Upper lobe of left lung (tissue), 6 donors: ENCODE data around the gene FN3K. TPM values are rescaled to one million over a fixed set of nuclear protein-coding genes. Genes with fewer than 3 reads are reported as not detected.

Experiments
- ATAC-seq, 2 donors: fragments of 200-7000 bp; cut with Tn5 transposase; one replicate each; pipeline ENCODE4 v1.9.1; 2022; ENCODE audit warnings: mild to moderate bottlenecking in 2 of 2, moderate library complexity in 2 of 2; ENCODE audit not compliant: low FRiP score in 2 of 2
- DNase-seq, 2 donors: peaks; one replicate each; pipeline ENCODE4 v3.0.0-alpha.2; 2019 to 2020
- H3K27ac ChIP-seq, 4 donors: fragments of 200-600 bp; sonication (generic); one replicate each; pipeline ENCODE4 v1.5.1; 2016 to 2019
- H3K27me3 ChIP-seq, 4 donors: fragments of 200-600 bp; sonication (generic); one replicate each; pipeline ENCODE4 v1.5.1; 2017 to 2019
- H3K36me3 ChIP-seq, 4 donors: fragments of 200-600 bp; sonication (generic); one replicate each; pipeline ENCODE4 v1.5.1; 2016 to 2019
- H3K4me1 ChIP-seq, 4 donors: fragments of 200-600 bp; sonication (generic); one replicate each; pipeline ENCODE4 v1.5.1; 2018 to 2019
- H3K4me3 ChIP-seq, 4 donors: fragments of 200-600 bp; sonication (generic); one replicate each; pipeline ENCODE4 v1.5.1; 2017 to 2019; ENCODE audit warnings: mild to moderate bottlenecking in 2 of 4, moderate library complexity in 1 of 4
- H3K9me3 ChIP-seq, 4 donors: fragments of 200-600 bp; sonication (generic); one replicate each; pipeline ENCODE4 v1.5.1; 2018 to 2019
- CTCF ChIP-seq, 6 experiments: fragments of 450-650 bp in 4 of 6; fragments of 200-600 bp in 2 of 6; sonication (generic) in 2 of 6; IDR thresholded peaks; one replicate each; pipeline ENCODE4 v1.5.1; 2016 to 2019; ENCODE audit warnings: antibody characterized with exemption in 6 of 6
- EP300 ChIP-seq, 4 donors: sonication (generic); formaldehyde crosslinking; IDR thresholded peaks; one replicate each; pipeline ENCODE4 v1.5.1; 2017; ENCODE audit warnings: antibody characterized with exemption in 4 of 4, control low read depth in 2 of 4
- POLR2A ChIP-seq, 4 donors: fragments of 450-650 bp; IDR thresholded peaks; one replicate each; pipeline ENCODE4 v1.5.1; 2016 to 2017; ENCODE audit warnings: antibody characterized with exemption in 4 of 4, mild to moderate bottlenecking in 2 of 4
- POLR2AphosphoS5 ChIP-seq, 2 donors: sonication (generic); formaldehyde crosslinking; IDR thresholded peaks; one replicate each; pipeline ENCODE4 v1.5.1; 2017; ENCODE audit warnings: antibody characterized with exemption in 2 of 2
- WGBS, 2 donors: methylation state at CpG; one replicate each; pipeline ENCODE4 v1.1.5; 2017 to 2018; 5-methylcytosine and 5-hydroxymethylcytosine counted together
- total RNA-seq, 6 donors: library from RNA; depleted of rRNA in 4 of 6; stranded (reverse); fragments of >200 nt in 4 of 6; gene quantifications; one replicate each; pipeline versions ENCODE4 v1.1.0 to v1.2.1, GENCODE V29; 2016 to 2021
- donor health status: DM: no; HTN: no; CAD: no; lungs with moderate emphysema.
- donor health status: DM: no; HTN: yes; CAD: no; lungs with severe emphysema.

The FN3K gene
- total RNA-seq, 6 donors from 2014 or later, result 10.8 to 63.9 (median 30.7) TPM

- Histone ChIP-seq H3K4me3 (no peak overlapping the region), H3K36me3 (peaks cover 0 to 24% (median 10%) of the 10 kb centered on the region in 4 donors), H3K27ac (no peak overlapping the region), H3K4me1 (peaks cover 5 to 11% (median 10%) of the 10 kb centered on the region in 4 donors), H3K27me3 (no peaks in the 10 kb centered on the region), H3K9me3 (no peaks in the 10 kb centered on the region)
- TF ChIP-seq EP300 (IDR thresholded peaks at IDR 0.05) (no peak), POLR2AphosphoS5 (IDR thresholded peaks at IDR 0.05) (no peak), POLR2A (IDR thresholded peaks at IDR 0.05) (no peak), CTCF (IDR thresholded peaks at IDR 0.05) (no peak)
- no peak for ATAC-seq
- DNase-seq, result no peak
- WGBS, 2 donors, result 80 to 85% methylated on average over 12 of the region's 12 CpGs
Observed at GRCh38 chr17:82780195-82780594, 44.8 kb downstream of the FN3K start.

GRCh38 chr17:82780971-82781893 lies 45.8 kb downstream of the FN3K start:
- ATAC-seq (peak; percentile 8 to 17), DNase-seq (no peak)
- Histone ChIP-seq H3K27ac (no peak overlapping the region), H3K4me3 (no peak overlapping the region), H3K27me3 (no peaks in the 10 kb centered on the region), H3K36me3 (peaks cover 0 to 22% (median 10%) of the 10 kb centered on the region in 4 donors), H3K9me3 (no peaks in the 10 kb centered on the region), H3K4me1 (peaks cover 3 to 10% (median 9%) of the 10 kb centered on the region in 4 donors)
- 84 to 85% methylated on average over 27 of the region's 27 CpGs for WGBS, 2 donors
- TF ChIP-seq POLR2A (IDR thresholded peaks at IDR 0.05) (no peak), POLR2AphosphoS5 (IDR thresholded peaks at IDR 0.05) (no peak), CTCF (IDR thresholded peaks at IDR 0.05) (no peak), EP300 (IDR thresholded peaks at IDR 0.05) (no peak)

- peak; percentile 92 to 96 (median 94) for TF ChIP-seq CTCF (IDR thresholded peaks at IDR 0.05)
- TF ChIP-seq POLR2AphosphoS5 (IDR thresholded peaks at IDR 0.05), result no peak
- no peak for TF ChIP-seq EP300 (IDR thresholded peaks at IDR 0.05)
- no peak for TF ChIP-seq POLR2A (IDR thresholded peaks at IDR 0.05)
- H3K27ac ChIP-seq, result peak overlapping the region in 2 of 4 donors; percentile 52 to 69
Observed at GRCh38 chr17:82781894-82782274, 46.5 kb downstream of the FN3K start.

GRCh38 chr17:82782657-82783207 lies 47.3 kb downstream of the FN3K start:
- Histone ChIP-seq H3K36me3 (peaks cover 0 to 21% (median 10%) of the 10 kb centered on the region in 4 donors), H3K9me3 (no peaks in the 10 kb centered on the region), H3K27me3 (no peaks in the 10 kb centered on the region), H3K4me1 (peaks cover 3 to 10% (median 9%) of the 10 kb centered on the region in 4 donors), H3K27ac (peak overlapping the region in 2 of 4 donors; percentile 52 to 69), H3K4me3 (no peak overlapping the region)
- peak in 1 of 2 donors; percentile 23 for DNase-seq
- no peak for ATAC-seq
- 75 to 82% methylated on average over 42 of the region's 42 CpGs for WGBS, 2 donors
- TF ChIP-seq EP300 (IDR thresholded peaks at IDR 0.05), result no peak
- TF ChIP-seq CTCF (IDR thresholded peaks at IDR 0.05), result no peak
- no peak for TF ChIP-seq POLR2AphosphoS5 (IDR thresholded peaks at IDR 0.05)
- no peak for TF ChIP-seq POLR2A (IDR thresholded peaks at IDR 0.05)

More at GRCh38 chr17:82781894-82782274, 46.5 kb downstream of the FN3K start:
- Histone ChIP-seq H3K4me3 (no peak overlapping the region), H3K36me3 (peaks cover 0 to 21% (median 10%) of the 10 kb centered on the region in 4 donors), H3K27me3 (no peaks in the 10 kb centered on the region), H3K9me3 (no peaks in the 10 kb centered on the region), H3K4me1 (peaks cover 3 to 10% (median 9%) of the 10 kb centered on the region in 4 donors)
- DNase-seq (peak; percentile 89 to 96), ATAC-seq (peak; percentile 95 to 97)
- WGBS, 2 donors, result 28 to 40% methylated on average over 5 to 8 of the region's 8 CpGs
